Stimulated activated CD4-positive, alpha-beta T cell treated with anti-CD3 and anti-CD28 coated beads, TNF-alpha, amount 100 ng/mL, for 1 hour (primary cell): ENCODE data around the gene LIN28B.
"Not testable (repeated sequence)": the region's sequence is repeated elsewhere in the genome, so short reads cannot be mapped to it uniquely, and the experiment has no call there.

Source experiments
- DNase-seq, 3 donors: peaks; one replicate each; pipeline ENCODE4 v3.0.0-alpha.2; 2020; ENCODE audit warnings: low read depth in 3 of 3, low spot score in 1 of 3

The LIN28B gene

GRCh38 chr6:104955927-104956730 lies 778 bp upstream of the LIN28B start:
- no peak for DNase-seq

GRCh38 chr6:104957301-104958177 lies 632 bp downstream of the LIN28B start:
- DNase-seq = no peak

GRCh38 chr6:104958178-104959025 lies 1.5 kb downstream of the LIN28B start:
- DNase-seq = no peak

- DNase-seq = no peak
Measured at GRCh38 chr6:104959026-104959858, 2.3 kb downstream of the LIN28B start.

- DNase-seq = no peak
Measured at GRCh38 chr6:104969108-104969507, 12.2 kb downstream of the LIN28B start.

- no peak for DNase-seq
Measured at GRCh38 chr6:104969785-104970581, 13.1 kb downstream of the LIN28B start.

- no peak for DNase-seq
Measured at GRCh38 chr6:104973404-104973803, 16.5 kb downstream of the LIN28B start.

- DNase-seq = no peak
Measured at GRCh38 chr6:104983296-104983695, 26.4 kb downstream of the LIN28B start.

GRCh38 chr6:104983776-104984175 lies 26.9 kb downstream of the LIN28B start:
- DNase-seq = no peak

- DNase-seq = no peak
Measured at GRCh38 chr6:104984831-104985230, 27.9 kb downstream of the LIN28B start.

- DNase-seq = not testable (repeated sequence)
Measured at GRCh38 chr6:104985875-104986274, 29.0 kb downstream of the LIN28B start.

- no peak for DNase-seq
Measured at GRCh38 chr6:104986625-104987024, 29.7 kb downstream of the LIN28B start.

- DNase-seq = no peak
Measured at GRCh38 chr6:104987218-104987617, 30.3 kb downstream of the LIN28B start.

GRCh38 chr6:104990085-104990484 lies 33.2 kb downstream of the LIN28B start:
- no peak for DNase-seq

- DNase-seq = not testable (repeated sequence)
Measured at GRCh38 chr6:104991062-104991461, 34.2 kb downstream of the LIN28B start.

- DNase-seq = not testable (repeated sequence)
Measured at GRCh38 chr6:104993576-104993975, 36.7 kb downstream of the LIN28B start.

- DNase-seq = no peak
Measured at GRCh38 chr6:104995989-104996617, 39.2 kb downstream of the LIN28B start.

- no peak for DNase-seq
Measured at GRCh38 chr6:105001063-105001462, 44.2 kb downstream of the LIN28B start.

GRCh38 chr6:105001906-105002305 lies 45.0 kb downstream of the LIN28B start:
- no peak for DNase-seq
